Ishikawa (cell line): ENCODE results near the gene RBM34.

Experiments
- CEBPB ChIP-seq: IDR thresholded peaks from 2 replicates; pipeline ENCODE4 v1.6.1; 2012
- CREB1 ChIP-seq: IDR thresholded peaks from 2 replicates; pipeline ENCODE4 v1.6.1; 2012; ENCODE audit warnings: low read depth
- EGR1 ChIP-seq: IDR thresholded peaks from 2 replicates; pipeline ENCODE4 v1.6.1; 2012
- EP300 ChIP-seq: IDR thresholded peaks from 2 replicates; pipeline ENCODE4 v1.6.1; 2012; ENCODE audit warnings: borderline replicate concordance
- FOXM1 ChIP-seq: IDR thresholded peaks from 2 replicates; pipeline ENCODE4 v1.6.1; 2012; ENCODE audit warnings: low read depth, borderline replicate concordance
- MAX ChIP-seq: IDR thresholded peaks from 2 replicates; pipeline ENCODE4 v1.6.1; 2012
- NFIC ChIP-seq: IDR thresholded peaks from 2 replicates; pipeline ENCODE4 v1.6.1; 2012
- RAD21 ChIP-seq: IDR thresholded peaks from 2 replicates; pipeline ENCODE4 v1.6.1; 2012; ENCODE audit warnings: low read depth
- REST ChIP-seq: IDR thresholded peaks from 2 replicates; pipeline ENCODE4 v1.6.1; 2012; ENCODE audit warnings: low read depth, mild to moderate bottlenecking
- TAF1 ChIP-seq: IDR thresholded peaks from 2 replicates; pipeline ENCODE4 v1.6.1; 2012; ENCODE audit warnings: low read depth, mild to moderate bottlenecking
- TCF12 ChIP-seq: IDR thresholded peaks from 2 replicates; pipeline ENCODE4 v1.6.1; 2012; ENCODE audit warnings: low read depth
- TEAD4 ChIP-seq: IDR thresholded peaks from 2 replicates; pipeline ENCODE4 v1.6.1; 2012
- USF1 ChIP-seq: IDR thresholded peaks from 2 replicates; pipeline ENCODE4 v1.6.1; 2012
- YY1 ChIP-seq: IDR thresholded peaks from 2 replicates; pipeline ENCODE4 v1.6.1; 2012; ENCODE audit warnings: low read depth
- ZBTB7A ChIP-seq: IDR thresholded peaks from 2 replicates; pipeline ENCODE4 v1.6.1; 2012; ENCODE audit warnings: low read depth

RBM34 gene

GRCh38 chr1:235127732-235128455 is 33.2 kb downstream of the RBM34 start:
- TF ChIP-seq CEBPB, result no peak

GRCh38 chr1:235127203-235127602 is 33.8 kb downstream of the RBM34 start:
- TF ChIP-seq CEBPB (no peak), REST (no peak), NFIC (no peak), RAD21 (no peak), EP300 (no peak), EGR1 (no peak), USF1 (no peak)

- TF ChIP-seq TAF1 (no peak), TCF12 (no peak)
Measured at GRCh38 chr1:235124665-235125064, 36.4 kb downstream of the RBM34 start.

GRCh38 chr1:235124111-235124510 is 36.9 kb downstream of the RBM34 start:
- TF ChIP-seq TCF12, result no peak
- no peak for TF ChIP-seq REST
- TF ChIP-seq TEAD4, result no peak
- TF ChIP-seq CEBPB, result no peak
- no peak for TF ChIP-seq EGR1
- TF ChIP-seq CREB1, result no peak
- TF ChIP-seq USF1, result no peak
- no peak for TF ChIP-seq RAD21
- TF ChIP-seq MAX, result no peak
- TF ChIP-seq TAF1, result no peak
- TF ChIP-seq EP300, result no peak
- no peak for TF ChIP-seq FOXM1
- TF ChIP-seq NFIC, result no peak
- no peak for TF ChIP-seq YY1
- no peak for TF ChIP-seq ZBTB7A

GRCh38 chr1:235122348-235122747 is 38.7 kb downstream of the RBM34 start:
- no peak for TF ChIP-seq NFIC
- TF ChIP-seq FOXM1, result no peak
- TF ChIP-seq CREB1, result no peak
- TF ChIP-seq MAX, result no peak

GRCh38 chr1:235113183-235113917 is 47.7 kb downstream of the RBM34 start:
- TF ChIP-seq FOXM1 (no peak), CEBPB (no peak), TEAD4 (no peak)
